Esophagus squamous epithelium (tissue), 4 donors: ENCODE measurements around the gene PKN1.

Source experiments
- CTCF ChIP-seq, 6 experiments: fragments of 450-650 bp in 4 of 6; fragments of 200-600 bp in 2 of 6; sonication (generic) in 2 of 6; IDR thresholded peaks; one replicate each; pipeline ENCODE4 v1.5.1; 2016 to 2019; ENCODE audit warnings: antibody characterized with exemption in 6 of 6, mild to moderate bottlenecking in 4 of 6, moderate library complexity in 4 of 6
- POLR2A ChIP-seq, 4 donors: fragments of 450-650 bp; IDR thresholded peaks; one replicate each; pipeline ENCODE4 v1.6.1; 2017; ENCODE audit warnings: antibody characterized with exemption in 4 of 4, mild to moderate bottlenecking in 4 of 4, moderate library complexity in 3 of 4

GRCh38 chr19:14520543-14520942 is 87.4 kb downstream of the PKN1 start:
- no peak for TF ChIP-seq POLR2A (IDR thresholded peaks at IDR 0.05)
- TF ChIP-seq CTCF (IDR thresholded peaks at IDR 0.05): no peak
